ENCODE data around the gene ARGLU1. TPM values are rescaled to one million over a fixed set of nuclear protein-coding genes. Genes with fewer than 3 reads are reported as not detected.

The ARGLU1 gene
- total RNA-seq, 1 donor from 2014 or later, result 43.0 TPM

DNA sequence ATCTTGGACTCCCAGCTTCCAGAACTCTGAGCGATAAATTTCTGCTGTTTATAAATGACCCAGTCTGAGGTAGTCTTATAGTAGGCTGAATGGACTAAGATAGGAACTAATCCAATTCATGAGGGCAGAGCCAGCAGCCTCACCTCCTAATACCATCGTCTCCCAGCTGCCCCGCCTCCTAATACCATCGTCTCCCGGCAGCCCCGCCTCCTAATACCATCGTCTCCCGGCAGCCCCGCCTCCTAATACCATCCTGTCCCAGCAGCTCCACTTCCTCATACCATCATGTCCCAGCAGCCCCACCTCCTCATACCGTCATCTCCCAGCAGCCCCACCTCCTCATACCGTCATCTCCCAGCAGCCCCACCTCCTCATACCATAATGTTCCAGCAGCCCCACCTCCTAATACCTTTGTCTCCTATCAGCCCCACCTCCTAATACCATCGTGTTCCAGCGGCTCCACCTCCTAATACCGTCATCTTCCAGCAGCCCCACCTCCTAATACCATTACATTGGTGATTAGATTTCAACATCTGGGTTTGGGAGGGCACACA, 2.4 kb upstream of the ARGLU1 start:
- no peak for DNase-seq (ENCODE audit: low read depth)
- TF ChIP-seq, protein P1, sequence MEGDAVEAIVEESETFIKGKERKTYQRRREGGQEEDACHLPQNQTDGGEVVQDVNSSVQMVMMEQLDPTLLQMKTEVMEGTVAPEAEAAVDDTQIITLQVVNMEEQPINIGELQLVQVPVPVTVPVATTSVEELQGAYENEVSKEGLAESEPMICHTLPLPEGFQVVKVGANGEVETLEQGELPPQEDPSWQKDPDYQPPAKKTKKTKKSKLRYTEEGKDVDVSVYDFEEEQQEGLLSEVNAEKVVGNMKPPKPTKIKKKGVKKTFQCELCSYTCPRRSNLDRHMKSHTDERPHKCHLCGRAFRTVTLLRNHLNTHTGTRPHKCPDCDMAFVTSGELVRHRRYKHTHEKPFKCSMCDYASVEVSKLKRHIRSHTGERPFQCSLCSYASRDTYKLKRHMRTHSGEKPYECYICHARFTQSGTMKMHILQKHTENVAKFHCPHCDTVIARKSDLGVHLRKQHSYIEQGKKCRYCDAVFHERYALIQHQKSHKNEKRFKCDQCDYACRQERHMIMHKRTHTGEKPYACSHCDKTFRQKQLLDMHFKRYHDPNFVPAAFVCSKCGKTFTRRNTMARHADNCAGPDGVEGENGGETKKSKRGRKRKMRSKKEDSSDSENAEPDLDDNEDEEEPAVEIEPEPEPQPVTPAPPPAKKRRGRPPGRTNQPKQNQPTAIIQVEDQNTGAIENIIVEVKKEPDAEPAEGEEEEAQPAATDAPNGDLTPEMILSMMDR (conservative IDR thresholded peaks at IDR 0.05; ENCODE audit: low read depth, low read length), result no peak
- H3K4me3 ChIP-seq (ENCODE audit: low read depth, low read length), result no peak overlapping the region

DNA sequence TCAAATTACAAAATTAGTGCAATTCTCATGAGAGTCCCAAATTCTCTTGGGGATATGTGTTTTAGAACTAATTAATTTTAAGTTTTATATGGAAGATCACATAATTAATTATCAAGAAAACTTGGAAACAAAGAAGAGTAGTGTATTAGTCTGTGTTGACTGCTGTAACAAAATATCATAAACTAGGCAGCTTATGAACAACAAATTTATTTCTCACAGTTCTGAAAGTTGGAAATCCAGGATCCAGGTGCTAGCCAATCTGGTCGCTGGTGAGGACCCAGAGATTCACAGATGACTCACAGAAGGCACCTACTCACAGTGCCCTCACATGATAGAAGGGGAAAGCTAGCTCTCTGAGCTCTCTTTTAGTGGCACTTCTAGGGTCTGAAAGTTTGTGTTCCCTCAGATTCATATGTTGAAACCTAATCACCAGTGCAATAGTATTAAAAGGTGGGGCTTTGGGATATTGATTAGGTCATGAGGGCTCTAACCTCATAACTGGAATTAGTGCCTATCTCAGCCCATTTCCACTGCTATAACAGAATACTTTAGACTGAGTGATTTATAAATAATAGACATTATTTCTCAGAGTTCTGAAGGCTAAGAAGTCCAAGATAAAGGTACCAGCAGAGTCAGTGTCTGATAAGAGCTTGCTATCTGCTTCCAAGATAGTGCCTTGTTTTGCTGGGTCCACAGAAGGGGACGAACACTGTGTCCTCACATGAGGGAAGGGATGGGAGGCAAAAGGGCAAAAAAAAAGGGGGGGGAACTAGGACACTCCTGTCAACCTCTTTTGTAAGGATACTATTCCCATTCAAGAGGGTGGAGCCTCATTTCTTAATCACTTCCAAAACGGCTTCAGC, 1.5 kb upstream of the ARGLU1 start:
- H3K4me3 ChIP-seq (ENCODE audit: low read depth, low read length), result no peak overlapping the region
- no peak for DNase-seq (ENCODE audit: low read depth)
- TF ChIP-seq, protein P1 (conservative IDR thresholded peaks at IDR 0.05; ENCODE audit: low read depth, low read length), result no peak

DNA sequence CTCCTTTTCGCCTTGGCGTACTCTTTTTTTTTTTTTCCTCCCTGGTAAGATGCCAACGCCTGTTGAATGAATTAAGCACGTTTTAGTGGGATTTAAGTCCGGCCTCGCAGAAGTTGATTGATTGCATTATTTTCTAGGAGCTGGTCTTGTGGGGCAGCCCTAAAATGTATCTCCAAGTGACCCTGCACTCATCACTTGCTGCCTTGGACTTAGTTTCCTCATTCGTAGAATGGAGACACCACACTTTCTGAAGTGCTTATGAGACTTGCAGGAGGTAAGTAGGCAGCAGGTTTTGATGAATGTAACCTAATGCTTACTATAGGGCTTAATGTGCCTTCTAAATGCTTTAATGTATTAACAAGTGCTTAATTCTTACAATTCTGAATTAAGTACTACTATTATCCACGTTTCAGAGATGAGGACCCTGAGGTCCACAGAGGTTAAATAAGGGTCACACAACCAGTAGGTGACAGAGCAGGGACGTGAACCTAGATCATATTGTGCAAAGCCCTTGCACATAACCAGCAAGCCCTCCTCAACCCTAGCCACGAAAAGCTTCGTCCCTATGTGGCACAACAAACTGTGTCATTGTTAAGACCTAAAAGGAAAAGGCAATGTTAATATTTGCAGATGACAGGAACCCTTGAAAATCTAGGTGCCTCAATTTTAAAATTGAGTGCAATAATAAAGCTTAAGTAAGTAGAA, 514 bp upstream of the ARGLU1 start:
- TF ChIP-seq, protein P1 (conservative IDR thresholded peaks at IDR 0.05; ENCODE audit: low read depth, low read length), result no peak
- peak overlapping the region; percentile 91 for H3K4me3 ChIP-seq (ENCODE audit: low read depth, low read length)
- DNase-seq (ENCODE audit: low read depth), result no peak

DNA sequence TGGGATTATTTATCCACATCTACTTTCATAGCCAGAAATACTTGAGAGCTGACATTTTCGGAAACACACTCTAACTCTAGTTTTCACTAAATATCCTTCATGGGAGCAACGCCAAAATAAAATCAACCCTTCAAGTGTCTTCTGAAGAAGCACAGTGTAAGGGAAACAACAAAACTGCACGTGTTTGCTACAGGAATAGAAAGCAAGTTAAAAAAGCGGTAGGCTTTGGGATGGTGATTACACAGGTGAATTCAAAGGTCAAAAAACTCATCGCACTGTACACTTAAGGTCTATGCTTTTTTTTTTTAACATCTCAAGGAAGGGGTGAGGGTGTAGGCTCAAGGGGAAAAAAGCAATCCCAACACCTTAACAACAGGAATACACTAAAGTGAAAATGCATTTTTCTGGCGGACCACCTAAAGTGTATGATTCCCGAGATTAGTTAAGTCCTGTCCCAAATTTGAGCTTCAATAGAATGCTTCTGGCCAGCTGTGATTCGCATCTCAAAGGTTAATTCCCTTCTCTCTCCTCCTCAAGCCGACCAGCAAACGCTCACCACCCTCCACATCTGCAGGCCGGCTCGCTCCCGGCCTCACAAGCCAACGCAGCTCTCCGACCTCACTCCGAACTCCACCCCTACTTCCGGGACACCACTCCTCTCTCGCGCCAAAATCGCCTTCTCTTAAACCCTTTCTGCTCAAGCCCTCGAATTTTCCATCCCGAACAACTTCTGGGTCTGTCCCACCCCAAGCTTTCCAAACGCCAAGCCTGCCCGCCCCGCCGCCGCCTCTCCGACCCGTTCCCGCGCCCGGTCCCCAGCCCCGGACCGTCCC, 1.1 kb downstream of the ARGLU1 start:
- H3K4me3 ChIP-seq (ENCODE audit: low read depth, low read length), result peak overlapping the region; percentile 91
- TF ChIP-seq, protein P1 (conservative IDR thresholded peaks at IDR 0.05; ENCODE audit: low read depth, low read length), result no peak
- no peak for DNase-seq (ENCODE audit: low read depth)

DNA sequence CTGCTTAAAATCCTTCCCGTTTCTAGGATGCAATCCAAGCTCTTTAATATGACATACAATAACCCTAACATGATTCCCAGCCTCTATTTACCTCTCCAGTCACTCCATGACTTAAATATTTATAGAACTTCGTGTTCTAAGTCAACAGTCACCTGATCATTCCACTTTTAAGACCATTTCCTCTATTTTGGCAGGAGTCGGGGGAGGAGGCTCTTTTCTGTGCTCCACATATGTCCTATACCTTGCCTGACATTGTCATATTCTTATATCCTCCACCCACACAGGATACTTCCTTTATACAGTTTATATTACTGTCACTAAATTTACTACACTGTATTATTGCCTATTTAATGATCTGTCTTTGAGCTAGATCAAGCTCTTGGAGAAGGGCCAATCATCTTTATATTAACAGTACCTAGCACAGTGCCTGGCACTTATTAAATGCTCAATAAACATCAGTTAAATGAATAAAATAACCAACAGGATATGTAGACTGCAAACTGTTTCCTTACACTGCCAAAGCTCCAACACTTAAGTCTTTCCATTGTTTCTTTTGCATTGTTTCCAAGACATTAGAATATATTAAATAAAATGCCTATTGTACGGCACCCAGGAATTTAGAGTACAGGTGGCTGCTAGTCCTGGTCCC, 2.7 kb downstream of the ARGLU1 start:
- peak overlapping the region; percentile 91 for H3K4me3 ChIP-seq (ENCODE audit: low read depth, low read length)
- TF ChIP-seq, protein P1 (conservative IDR thresholded peaks at IDR 0.05; ENCODE audit: low read depth, low read length), result no peak
- no peak for DNase-seq (ENCODE audit: low read depth)

DNA sequence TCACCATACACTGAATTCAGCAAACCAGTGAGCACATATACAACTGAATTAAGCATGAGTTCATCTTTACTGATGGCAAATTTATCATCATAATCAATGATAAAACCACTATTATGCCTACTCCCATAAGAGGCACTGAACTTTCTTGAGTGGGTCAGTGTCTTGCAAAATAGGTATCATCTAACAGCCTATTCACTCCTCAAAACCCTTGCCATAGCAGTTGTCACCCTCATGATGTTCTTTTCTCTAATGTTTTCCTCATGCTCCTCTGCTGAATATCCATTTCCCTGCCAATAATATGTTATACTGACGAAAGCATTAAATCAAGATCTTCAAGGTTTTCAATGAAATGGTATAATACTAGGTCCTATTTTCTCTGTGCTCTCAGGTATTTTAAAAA, 5.6 kb downstream of the ARGLU1 start:
- TF ChIP-seq, protein P1 (conservative IDR thresholded peaks at IDR 0.05; ENCODE audit: low read depth, low read length), result no peak

More for the DNA sequence above, 5.6 kb downstream of the ARGLU1 start:
- H3K4me3 ChIP-seq (ENCODE audit: low read depth, low read length), result no peak overlapping the region
- no peak for DNase-seq (ENCODE audit: low read depth)
